Adrenal gland (tissue), 5 donors: ENCODE measurements around the gene USP3.

ENCODE experiments used
- POLR2A ChIP-seq, 2 donors: fragments of 450-650 bp; IDR thresholded peaks; one replicate each; pipeline ENCODE4 v1.6.1; 2017; ENCODE audit warnings: antibody characterized with exemption in 2 of 2, mild to moderate bottlenecking in 2 of 2, moderate library complexity in 1 of 2
- TF ChIP-seq, protein P1 (sequence below), 6 experiments: fragments of 450-650 bp in 4 of 6; fragments of 200-600 bp in 2 of 6; sonication (generic) in 1 of 6; IDR thresholded peaks; 1 replicate in 5 of 6; 2 replicates in 1 of 6; pipeline versions ENCODE4 v1.5.1 to v1.8.0; 2016 to 2021; ENCODE audit warnings: antibody characterized with exemption in 6 of 6, mild to moderate bottlenecking in 2 of 6, moderate library complexity in 1 of 6
- donor health status: DM: no; HTN: no; CAD: no.

DNA sequence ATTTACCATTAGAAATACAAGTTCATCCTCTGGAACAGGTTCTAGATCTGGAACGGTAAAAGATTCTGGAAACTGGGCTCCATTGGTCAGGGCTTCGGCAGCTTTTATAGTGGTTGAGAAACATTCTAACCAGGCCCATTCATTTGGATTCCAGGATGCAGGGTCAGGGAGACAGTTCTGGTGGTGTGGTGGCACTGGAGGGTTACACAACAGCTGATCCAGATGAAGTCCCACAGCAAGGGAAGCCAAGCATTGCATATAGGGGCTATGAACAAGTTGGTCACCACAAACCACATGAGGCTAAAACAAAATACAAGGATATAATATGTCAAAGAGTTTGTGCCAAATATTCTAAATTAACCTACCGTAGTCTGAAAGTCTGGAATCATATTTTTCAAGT is 135.8 kb downstream of the USP3 start:
- TF ChIP-seq, protein P1, sequence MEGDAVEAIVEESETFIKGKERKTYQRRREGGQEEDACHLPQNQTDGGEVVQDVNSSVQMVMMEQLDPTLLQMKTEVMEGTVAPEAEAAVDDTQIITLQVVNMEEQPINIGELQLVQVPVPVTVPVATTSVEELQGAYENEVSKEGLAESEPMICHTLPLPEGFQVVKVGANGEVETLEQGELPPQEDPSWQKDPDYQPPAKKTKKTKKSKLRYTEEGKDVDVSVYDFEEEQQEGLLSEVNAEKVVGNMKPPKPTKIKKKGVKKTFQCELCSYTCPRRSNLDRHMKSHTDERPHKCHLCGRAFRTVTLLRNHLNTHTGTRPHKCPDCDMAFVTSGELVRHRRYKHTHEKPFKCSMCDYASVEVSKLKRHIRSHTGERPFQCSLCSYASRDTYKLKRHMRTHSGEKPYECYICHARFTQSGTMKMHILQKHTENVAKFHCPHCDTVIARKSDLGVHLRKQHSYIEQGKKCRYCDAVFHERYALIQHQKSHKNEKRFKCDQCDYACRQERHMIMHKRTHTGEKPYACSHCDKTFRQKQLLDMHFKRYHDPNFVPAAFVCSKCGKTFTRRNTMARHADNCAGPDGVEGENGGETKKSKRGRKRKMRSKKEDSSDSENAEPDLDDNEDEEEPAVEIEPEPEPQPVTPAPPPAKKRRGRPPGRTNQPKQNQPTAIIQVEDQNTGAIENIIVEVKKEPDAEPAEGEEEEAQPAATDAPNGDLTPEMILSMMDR (IDR thresholded peaks at IDR 0.05), result no peak
- no peak for TF ChIP-seq POLR2A (IDR thresholded peaks at IDR 0.05)
